WTC11 (cell line): ENCODE data around the gene MED8.

Experiments
- ATF6 ChIP-seq: sonication (generic); formaldehyde crosslinking; IDR thresholded peaks from 2 replicates; pipeline ENCODE4 v1.8.1; 2023; ENCODE audit warnings: mild to moderate bottlenecking, missing genetic modification reagents
- E2F1 ChIP-seq: sonication (generic); formaldehyde crosslinking; IDR thresholded peaks from 2 replicates; pipeline ENCODE4 v1.8.0; 2022; ENCODE audit warnings: mild to moderate bottlenecking, missing genetic modification reagents
- E2F5 ChIP-seq: sonication (generic); formaldehyde crosslinking; IDR thresholded peaks from 2 replicates; pipeline ENCODE4 v1.8.1; 2022; ENCODE audit warnings: mild to moderate bottlenecking, moderate library complexity, missing genetic modification reagents
- FOXK1 ChIP-seq: sonication (generic); formaldehyde crosslinking; IDR thresholded peaks from 2 replicates; pipeline ENCODE4 v1.8.0; 2022; ENCODE audit warnings: mild to moderate bottlenecking, moderate library complexity, missing genetic modification reagents
- MAX ChIP-seq: sonication (generic); formaldehyde crosslinking; IDR thresholded peaks from 2 replicates; pipeline ENCODE4 v1.8.0; 2022; ENCODE audit warnings: mild to moderate bottlenecking, missing genetic modification reagents
- PREB ChIP-seq: sonication (generic); formaldehyde crosslinking; IDR thresholded peaks from 2 replicates; pipeline ENCODE4 v1.8.1; 2022; ENCODE audit warnings: mild to moderate bottlenecking, missing genetic modification reagents, moderate library complexity, borderline replicate concordance
- ZNF416 ChIP-seq: fragments of 250-450 bp; sonication (Bioruptor Pico); IDR thresholded peaks from 2 replicates; pipeline ENCODE4 v1.9.0; 2021; ENCODE audit warnings: mild to moderate bottlenecking, inconsistent platforms

- no peak for TF ChIP-seq ATF6 (CRISPR knock-in tag)
- no peak for TF ChIP-seq FOXK1 (CRISPR knock-in tag)
- no peak for TF ChIP-seq E2F1 (CRISPR knock-in tag)
- no peak for TF ChIP-seq MAX
- TF ChIP-seq E2F5 (CRISPR knock-in tag), result no peak
- no peak for TF ChIP-seq PREB (CRISPR knock-in tag)
- no peak for TF ChIP-seq ZNF416
Observed at GRCh38 chr1:43430831-43431230, 41.2 kb upstream of the MED8 start.
